HTERT RPE-1 (cell line): ENCODE results near the gene LDAH.

ENCODE experiments used
- in situ Hi-C: fragments of 300-500 bp; cut with MboI; formaldehyde crosslinking; loops from 4 replicates; pipeline ENCODE4 v1.14.3; 2020; ENCODE audit warnings: low sequenced_read_pairs

The LDAH gene

GRCh38 chr2:20687260-20687832, 135.6 kb downstream of the LDAH start:
- in situ Hi-C loops: no loop called here

- in situ Hi-C loops: no loop called here
Measured at GRCh38 chr2:20684581-20685063, 138.3 kb downstream of the LDAH start.

- in situ Hi-C loops: no loop called here
Measured at GRCh38 chr2:20682167-20682920, 140.6 kb downstream of the LDAH start.

- in situ Hi-C loops: no loop called here
Measured at GRCh38 chr2:20680744-20681375, 142.0 kb downstream of the LDAH start.

GRCh38 chr2:20678780-20679179, 144.1 kb downstream of the LDAH start:
- in situ Hi-C loops: no loop called here

GRCh38 chr2:20678086-20678395, 144.9 kb downstream of the LDAH start:
- in situ Hi-C loops: no loop called here

- in situ Hi-C loops: no loop called here
Measured at GRCh38 chr2:20677301-20678085, 145.4 kb downstream of the LDAH start.

- in situ Hi-C loops: no loop called here
Measured at GRCh38 chr2:20676353-20677215, 146.3 kb downstream of the LDAH start.

- in situ Hi-C loops: no loop called here
Measured at GRCh38 chr2:20675701-20676352, 147.1 kb downstream of the LDAH start.

- in situ Hi-C loops: no loop called here
Measured at GRCh38 chr2:20674974-20675679, 147.8 kb downstream of the LDAH start.

- in situ Hi-C loops: no loop called here
Measured at GRCh38 chr2:20674309-20674965, 148.5 kb downstream of the LDAH start.

- in situ Hi-C loops: no loop called here
Measured at GRCh38 chr2:20673686-20674308, 149.1 kb downstream of the LDAH start.

- in situ Hi-C loops: no loop called here
Measured at GRCh38 chr2:20672201-20672951, 150.5 kb downstream of the LDAH start.

- in situ Hi-C loops: no loop called here
Measured at GRCh38 chr2:20671736-20672080, 151.2 kb downstream of the LDAH start.

GRCh38 chr2:20671036-20671735, 151.7 kb downstream of the LDAH start:
- in situ Hi-C loops: no loop called here

- in situ Hi-C loops: no loop called here
Measured at GRCh38 chr2:20670315-20671035, 152.4 kb downstream of the LDAH start.
